ENCODE data around the gene SUN5.

Gene SUN5

DNA sequence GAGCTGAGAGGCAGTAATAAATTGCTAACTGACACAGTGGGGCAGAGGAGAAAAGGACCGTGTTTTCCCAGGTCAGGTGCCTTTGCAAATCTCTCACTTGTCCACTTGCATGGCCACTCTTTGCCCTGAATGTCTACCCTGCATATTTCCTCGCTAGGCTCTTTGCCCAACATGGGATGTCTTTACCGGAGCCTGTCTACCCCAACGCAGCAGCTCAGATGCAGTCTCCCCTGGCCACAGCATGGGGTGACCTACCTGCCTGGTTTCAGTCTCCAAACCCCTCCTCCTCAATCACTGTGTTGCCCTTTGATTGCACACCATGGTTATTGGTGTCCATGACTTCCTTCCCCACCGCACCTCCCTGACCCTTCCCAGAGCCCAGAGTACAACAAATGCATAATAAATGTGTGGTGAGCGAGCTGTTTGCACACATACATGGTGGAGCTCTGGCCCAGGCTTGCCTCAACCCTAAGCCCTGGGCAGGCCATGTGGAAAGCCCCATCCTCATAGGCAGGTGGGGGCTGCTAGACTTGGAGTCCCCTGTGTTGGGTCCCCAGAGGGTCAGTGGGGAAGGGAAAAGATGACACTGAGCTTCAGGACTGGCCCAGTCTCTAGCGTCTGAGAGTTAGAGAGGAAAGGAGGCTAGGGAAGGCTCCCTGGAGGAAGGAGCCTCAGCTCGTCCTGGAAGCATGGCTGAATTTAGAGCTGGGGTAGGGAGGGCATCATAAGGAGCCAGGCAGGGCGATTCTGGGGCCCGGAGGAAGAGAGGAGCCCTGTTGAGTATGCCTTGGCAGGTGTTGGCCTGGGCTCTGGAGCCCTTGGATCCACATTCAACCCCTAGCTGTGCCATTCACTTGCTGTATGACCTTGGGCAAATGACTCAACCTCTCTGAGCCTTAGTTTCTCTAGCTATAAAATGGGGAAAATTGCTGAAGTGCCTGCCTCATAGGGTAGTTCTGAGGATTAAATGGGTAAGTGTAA lies 22.8 kb upstream of the SUN5 start:
- no peak for DNase-seq (ENCODE audit: low spot score)

DNA sequence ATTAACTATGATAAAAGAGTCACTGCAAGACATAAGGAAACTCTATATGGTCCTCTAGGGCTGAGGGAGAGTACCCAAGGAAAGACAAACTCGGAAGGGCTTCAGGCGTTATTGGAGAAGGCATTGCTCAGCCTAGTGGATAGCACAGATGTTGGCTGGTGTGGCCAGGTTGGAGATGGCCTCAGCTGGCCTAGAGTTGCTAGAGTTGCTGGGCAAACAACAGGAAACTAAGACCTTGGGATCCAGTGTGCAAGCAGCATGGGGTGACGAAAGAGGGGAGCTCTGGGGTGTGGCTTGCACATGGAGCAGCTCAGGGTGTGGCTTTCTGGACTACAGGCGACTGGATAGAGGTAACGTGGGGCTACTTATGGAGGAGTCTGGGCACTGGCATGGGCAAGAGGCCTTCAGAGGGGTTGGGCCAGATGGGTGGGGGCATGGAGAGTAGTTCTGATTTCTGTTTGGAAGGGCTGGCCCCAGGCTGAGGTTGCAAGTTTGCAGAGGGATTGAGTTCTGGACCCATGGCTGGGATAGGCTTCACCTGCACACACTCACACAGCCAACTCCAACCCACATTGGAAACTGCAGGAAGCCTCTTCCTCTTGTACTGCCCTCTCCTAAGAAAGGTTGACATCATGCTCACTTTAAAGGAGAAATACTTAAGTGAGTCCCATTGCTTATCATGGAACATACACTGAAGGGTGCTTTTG lies 22.0 kb upstream of the SUN5 start:
- DNase-seq (ENCODE audit: low spot score): no peak

DNA sequence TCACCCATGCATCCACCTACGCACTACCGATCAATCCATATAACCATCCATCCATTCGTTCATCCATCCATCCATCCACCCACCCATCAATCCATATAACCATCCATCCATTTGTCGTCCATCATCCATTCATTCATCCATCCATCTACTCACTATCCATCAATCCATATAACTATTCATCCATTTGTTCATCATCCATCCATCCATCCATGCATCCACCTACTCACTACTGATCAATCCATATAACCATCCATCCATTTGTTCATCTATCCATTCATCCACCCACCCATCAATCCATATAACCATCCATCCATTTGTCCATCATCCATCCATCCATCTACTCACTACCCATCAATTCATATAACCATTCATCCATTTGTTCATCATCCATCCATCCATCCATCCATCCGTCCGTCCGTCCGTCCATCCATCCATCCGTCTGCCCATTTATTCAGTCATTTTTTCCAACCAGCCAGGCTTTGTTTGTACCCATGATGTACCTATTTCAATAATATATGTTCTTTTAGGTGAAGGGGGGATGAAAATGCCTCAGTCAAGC lies 21.2 kb upstream of the SUN5 start:
- DNase-seq (ENCODE audit: low spot score): no peak

DNA sequence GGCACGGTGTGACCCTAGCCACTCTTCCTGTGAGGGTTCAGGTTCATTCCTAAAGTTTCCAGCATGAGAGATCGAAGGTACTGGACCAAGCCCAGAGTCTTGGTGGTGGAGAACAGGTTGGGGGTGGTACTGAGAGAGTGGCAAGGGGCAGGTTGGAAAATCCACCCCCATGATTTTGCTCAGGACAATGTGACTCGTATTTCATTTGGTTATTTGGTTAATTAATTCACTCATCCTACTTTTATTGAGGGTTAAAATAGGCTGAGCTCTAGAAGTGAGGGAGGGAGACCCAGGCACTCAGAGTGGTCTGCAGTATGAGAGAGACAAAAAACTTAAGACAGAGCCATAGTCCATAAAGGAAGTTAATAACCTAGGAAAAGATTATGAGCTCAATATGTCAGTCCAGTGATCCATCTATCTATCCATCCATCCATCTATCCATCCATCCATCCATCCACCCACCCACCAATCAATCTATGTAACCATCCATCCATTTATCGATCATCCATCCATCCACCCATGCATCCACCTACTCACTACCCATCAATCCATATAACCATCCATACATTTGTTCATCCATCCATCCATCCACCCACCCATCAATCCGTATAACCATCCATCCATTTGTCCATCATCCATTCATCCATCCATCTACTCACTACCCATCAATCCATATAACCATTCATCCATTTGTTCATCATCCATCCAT lies 20.5 kb upstream of the SUN5 start:
- no peak for DNase-seq (ENCODE audit: low spot score)

DNA sequence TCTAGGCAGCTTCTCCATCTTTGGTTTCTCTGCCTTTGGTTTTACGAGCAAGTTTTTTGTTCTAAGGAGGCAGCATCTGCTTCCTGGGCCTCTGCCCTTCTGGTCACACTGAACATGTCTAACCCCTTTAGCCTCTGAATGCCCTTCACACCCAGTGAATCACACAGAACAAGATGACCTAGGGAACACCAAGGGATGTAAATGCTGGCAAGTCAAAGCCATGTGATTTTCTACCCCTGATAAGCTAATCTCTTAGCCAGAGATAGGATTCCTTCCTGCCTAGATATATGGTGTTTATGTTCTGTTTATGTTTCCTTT lies 20.0 kb upstream of the SUN5 start:
- no peak for DNase-seq (ENCODE audit: low spot score)

DNA sequence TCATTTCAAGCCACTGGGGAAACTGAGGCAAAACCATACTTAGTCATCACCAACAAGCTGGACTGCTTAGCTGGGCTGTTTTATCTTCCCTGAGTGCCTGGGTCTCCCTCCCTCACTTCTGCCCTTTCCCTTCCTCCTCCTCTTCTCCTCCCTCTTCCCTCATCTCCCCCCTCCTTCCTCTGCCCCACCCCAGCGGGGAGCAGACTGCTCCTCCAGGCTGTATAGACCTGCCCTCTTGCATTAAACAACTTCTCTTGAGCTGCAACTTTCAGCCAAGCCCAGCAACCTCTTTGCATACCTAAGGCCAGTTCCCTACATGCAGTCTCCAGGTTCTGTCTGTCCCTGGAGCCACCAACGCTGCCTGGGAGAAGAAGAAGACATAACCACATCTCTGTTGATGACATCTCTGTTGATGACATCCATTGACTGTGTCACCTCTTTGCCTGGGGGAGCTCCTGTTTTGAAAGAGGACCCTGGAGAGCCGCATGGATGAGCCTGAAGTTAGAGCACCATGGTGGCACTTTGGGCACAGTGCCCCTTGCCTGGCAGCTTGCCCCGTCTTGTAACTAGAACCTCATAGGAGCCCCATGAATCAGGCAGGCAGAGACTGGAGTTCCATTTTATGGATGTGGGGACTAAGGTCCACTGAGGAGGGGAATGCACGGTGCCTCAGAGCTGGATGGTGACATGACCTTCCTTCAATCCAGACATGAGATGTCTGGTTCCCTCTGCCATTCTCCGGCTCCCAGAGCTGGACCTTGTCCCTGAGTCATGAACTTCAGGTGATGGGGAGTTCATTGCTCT lies 19.4 kb upstream of the SUN5 start:
- no peak for DNase-seq (ENCODE audit: low spot score)

DNA sequence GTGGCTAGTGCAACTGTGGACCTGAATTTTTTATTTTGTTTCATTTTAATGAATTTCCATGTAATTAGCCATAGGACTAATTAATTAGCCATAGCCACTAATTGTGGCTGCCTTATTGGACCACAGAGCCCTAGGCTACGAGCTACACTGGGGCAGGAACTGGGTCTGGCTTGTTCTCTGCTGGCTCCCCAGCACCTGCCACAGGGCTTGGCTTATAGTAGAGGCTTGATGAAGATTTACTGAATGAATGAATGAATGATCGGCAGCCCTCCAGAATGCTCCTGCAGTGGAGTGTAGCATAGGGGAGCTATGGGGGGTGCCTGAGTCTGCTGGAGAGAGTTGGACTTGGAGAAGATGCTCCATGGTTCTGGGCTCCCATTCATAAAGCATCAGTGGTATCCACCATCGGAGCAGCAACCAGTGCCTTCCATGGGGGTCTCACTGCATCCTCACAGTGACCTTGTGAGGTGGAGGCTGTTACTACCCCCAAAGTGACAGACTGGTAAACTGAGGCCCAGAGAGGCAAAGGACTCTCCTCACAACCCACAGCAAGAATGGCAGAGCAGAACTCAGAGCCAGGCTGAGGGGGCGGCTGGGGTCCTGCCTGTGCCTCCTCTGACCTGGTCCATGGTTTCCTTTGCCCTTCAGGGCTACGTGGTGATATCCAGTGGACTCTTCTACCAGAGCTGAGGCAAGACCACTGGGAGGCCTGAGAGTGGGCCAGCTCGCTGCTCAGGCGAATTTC lies 18.6 kb upstream of the SUN5 start:
- no peak for DNase-seq (ENCODE audit: low spot score)

DNA sequence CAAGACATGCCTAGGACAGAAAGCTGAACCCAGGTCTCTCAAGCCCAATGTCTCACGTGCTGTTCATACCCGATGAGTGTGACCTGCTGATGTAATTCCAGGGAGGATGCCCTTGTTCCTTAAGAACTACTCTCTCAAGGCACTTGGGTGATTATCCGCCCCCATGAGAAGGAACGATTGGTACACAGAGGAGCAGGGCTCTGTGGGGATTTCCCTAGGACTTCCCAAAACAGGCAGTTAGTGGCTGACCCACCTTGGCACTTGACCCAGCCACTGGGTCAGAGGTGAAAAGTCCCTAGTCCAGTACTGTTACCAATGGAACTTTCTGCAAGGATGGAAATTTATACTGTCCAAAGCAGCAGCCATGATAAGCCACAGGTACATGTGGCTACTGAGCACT lies 18.1 kb upstream of the SUN5 start:
- DNase-seq (ENCODE audit: low spot score): no peak

DNA sequence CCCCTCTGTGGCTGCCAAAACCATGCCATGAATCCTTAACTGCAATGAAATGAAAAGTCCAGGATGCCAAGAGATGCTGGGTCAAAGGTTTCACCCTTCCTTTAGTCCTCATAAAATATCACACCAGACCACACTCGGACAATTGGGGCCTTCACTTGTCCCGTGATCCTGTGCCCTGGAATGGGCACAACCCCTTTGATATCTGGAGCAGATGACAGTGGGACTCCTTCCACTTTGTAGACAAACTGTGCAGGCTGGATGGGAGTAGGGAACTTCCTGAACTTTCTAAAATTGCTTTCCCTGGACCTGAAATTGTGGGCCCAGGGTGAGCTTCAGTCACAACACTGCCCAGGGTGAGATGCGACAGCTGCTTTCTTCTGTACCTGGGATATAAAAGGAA lies 17.6 kb upstream of the SUN5 start:
- no peak for DNase-seq (ENCODE audit: low spot score)

DNA sequence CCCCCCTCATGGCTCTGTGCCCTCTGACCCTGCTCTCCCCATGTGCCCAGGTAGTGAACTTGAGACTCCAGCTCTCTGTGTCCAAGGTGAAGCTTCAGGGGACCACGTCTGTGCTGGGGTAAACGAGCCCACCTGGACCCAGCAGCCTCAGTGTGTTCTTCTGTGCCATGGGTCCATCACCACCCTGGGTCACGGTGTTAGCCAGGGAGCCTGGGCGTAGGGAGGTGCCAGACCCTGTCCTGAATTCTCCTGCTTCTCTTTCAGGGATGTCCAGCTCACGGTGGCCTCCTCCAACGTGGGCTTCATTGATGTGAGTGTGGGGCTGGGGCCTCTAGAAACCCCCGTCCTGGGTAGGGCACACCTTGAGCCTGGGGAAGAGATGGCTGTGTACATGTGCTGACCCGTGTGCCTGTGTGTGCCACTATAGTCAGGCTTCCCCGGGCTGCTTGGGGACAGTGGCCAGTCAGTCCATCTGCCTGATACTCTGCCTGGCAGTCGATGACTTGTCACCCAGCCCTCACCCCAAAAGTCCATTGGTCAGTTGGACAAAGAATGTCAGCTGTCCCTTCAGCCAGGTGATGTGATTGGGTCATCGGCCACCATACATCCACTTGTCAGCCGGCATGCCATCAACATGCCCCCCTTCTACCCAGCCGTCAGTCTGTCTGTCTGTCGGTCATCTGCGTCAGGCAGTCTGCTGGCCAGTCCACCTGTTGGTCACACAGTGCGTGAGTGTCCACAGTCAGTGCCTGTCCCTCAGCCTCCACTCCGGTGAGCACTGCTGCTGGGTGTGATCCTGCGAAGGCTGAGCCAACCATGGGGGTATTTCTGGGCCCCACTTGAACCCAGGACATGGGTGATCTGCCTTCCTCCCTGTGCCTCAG lies 16.3 kb upstream of the SUN5 start:
- DNase-seq (ENCODE audit: low spot score): no peak

DNA sequence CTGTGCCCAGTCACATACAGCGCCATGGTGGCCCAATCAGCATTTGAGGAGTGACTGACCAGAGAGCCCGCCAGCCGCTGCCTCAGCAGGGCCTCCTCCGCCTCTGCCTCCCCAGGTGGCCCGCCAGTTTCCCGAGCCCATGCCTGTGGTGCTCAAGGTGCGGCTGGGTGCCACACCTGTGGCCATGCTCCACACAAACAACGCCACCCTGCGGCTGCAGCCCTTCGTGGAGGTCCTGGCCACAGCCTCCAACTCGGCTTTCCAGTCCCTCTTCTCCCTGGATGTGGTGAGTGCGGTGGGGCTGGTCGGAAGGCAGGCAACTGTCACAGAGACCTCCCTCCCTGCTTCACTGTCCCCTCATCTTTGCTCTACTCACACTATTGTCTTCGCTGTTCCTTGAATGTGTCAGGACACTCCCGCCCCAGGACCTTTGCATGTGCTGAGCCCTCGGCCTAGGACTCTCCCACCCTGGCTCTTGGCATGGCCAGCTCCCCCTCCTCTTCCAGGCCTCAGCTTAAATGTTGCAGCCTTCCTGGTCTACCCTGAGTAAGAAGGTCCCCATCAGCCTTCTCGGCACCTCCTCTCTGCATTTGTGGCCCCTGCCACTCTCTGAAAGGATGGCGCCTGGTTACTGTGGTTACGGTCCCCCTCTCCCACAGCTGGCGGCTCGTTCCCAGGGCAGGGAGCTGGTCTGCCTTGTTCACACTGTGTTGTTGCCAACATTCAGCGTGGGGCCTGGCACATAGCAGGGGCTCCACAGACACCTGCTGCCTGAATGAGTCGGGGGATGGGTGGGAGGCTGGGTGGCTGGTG lies 15.4 kb upstream of the SUN5 start:
- DNase-seq (ENCODE audit: low spot score): no peak

DNA sequence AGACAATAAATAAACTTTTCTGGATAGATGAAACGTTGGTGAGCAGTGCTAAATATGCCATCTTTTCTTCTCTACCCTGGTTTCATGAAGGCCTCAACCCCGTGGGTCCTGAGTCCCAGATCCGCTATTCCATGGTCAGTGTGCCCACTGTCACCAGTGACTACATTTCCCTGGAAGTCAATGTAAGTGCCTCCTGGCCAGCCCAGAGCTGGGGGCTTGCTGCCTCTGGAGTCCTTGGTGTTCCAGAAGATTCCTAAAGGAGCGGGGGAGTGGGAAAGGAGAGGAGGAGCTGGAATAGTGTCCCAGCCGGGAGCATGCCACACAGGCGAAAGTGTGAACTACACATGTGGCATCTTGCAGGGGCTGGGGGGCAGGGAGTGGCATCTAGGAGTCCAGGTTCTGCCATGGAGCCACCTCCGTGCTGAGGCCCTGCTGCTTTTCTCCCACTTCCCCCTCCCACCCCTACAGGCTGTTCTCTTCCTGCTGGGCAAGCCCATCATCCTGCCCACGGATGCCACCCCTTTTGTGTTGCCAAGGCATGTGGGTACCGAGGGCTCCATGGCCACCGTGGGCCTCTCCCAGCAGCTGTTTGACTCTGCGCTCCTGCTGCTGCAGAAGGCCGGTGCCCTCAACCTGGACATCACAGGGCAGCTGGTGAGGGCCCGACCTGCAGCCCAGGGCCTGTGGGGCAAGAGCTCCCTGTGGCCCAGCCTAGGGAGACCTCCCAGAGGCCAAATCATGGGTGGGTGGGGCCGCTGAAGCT lies 14.1 kb upstream of the SUN5 start:
- no peak for DNase-seq (ENCODE audit: low spot score)

DNA sequence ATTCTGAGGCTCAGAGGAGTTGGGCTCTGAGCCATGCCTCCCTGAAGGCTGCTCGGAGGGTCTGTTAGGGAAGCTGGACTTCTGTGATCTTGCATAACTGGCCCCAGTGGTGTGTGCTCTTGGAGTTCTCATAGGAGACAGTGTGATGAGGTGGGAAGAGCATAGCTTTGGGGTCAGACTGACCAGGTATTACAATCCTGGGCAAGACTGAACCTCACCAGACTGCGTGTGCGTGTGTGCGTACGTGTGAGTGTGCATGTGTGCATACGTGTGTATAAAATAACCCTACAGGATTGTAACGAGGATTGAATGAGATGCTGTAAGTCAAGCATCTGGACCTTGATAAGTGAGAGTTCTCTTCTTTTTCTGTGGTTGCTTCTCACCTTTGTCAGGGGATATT lies 13.3 kb upstream of the SUN5 start:
- no peak for DNase-seq (ENCODE audit: low spot score)

DNA sequence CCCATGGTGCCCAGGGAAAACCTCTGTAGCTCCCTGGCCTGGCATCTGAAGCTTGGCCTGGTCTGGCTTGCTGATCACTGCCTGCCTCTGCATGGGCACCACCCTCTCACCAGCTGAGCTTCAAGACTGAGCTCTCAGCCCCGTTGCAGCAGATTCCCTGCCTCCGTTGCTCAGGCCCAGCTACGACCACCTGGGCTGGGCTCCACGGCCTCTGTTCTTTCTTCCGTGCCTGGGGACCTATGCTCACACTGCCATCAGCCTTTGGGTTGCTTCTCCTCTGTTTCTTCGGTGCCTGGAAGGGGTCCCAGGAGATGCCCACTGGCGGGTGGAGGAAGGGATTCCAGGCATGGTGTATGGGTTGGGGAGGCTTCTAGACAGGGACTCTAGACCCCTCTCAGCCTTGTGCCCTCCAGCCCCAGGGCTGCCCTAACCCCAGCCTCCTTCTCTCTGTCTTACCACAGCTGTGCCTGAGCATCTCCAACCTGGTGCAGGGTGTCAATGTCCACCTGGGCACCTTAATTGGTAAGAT lies 12.4 kb upstream of the SUN5 start:
- no peak for DNase-seq (ENCODE audit: low spot score)

DNA sequence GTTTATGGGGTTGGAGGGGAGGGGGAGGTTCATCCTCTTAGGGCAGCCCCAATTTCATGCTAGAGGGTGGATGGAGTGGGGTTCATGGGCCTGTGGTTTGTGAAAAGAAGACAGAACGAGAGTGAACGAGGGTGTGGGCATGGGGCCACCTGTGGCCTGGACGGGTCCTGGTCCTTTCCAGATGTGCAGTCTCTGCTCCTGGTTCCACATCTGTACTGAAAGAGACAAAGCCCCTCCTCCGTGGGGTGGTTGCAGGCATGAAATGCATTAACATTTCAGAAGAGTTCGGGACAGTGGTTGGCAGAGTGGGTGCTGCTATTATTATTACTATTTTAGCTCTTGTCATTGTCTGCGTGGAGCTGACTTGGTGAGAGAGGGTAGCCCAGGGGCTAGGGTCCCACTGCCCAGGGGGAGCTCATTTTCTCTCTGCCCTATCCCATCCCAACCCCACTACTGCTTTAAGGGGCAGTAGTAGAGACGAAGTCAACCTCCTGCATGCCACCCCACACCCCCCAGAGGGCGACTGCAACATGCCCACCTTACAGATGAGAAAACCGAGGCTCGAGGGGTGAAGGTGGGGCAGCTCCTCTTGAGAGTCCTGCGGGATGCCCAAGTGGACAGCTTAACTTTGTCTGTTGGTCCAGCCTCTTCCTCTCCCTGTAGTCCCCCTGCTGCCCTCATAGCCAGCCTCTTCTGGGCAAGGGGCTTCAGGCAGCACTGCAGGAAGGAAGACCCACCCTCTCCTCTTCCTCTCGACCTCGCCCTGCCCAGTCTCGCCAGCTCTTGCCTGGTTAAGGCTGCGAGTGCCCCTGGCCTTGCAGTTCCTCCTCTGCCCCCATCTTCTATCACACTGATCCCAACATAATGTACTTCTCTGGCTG lies 11.7 kb upstream of the SUN5 start:
- no peak for DNase-seq (ENCODE audit: low spot score)

DNA sequence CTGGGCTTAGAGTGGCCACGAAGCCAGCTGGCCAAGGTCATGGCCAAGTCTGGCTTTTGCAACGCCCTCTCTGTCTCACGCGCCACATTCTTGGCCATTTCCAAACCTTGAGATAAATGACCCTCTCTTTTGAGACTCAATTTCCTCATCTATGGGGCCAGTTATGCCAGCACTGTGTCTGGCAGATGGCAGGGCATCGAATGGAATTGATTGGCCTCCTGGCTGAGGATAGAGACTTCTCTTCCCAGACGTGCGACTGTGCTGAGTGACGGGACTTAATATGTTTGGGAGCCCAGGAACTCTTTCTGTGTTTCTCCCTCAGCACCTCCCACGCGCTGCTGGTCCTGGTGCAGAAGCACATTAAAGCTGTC lies 10.9 kb upstream of the SUN5 start:
- DNase-seq (ENCODE audit: low spot score): no peak

Measured in hematopoietic multipotent progenitor cell treated with erythropoietin and hydrocortisone succinate and interleukin-3 and kit ligand, for 15 days (in vitro differentiated cells).